Right lobe of liver (tissue), 4 donors: Measurements from ENCODE around the gene SYAP1.

Source experiments
- CTCF ChIP-seq, 4 donors: fragments of 200-600 bp in 3 of 4; fragments of 450-650 bp in 1 of 4; IDR thresholded peaks; one replicate each; pipeline versions ENCODE4 v1.5.1 to v1.8.0; 2016 to 2022; ENCODE audit warnings: antibody characterized with exemption in 4 of 4, mild to moderate bottlenecking in 2 of 4
- POLR2A ChIP-seq: fragments of 450-650 bp; IDR thresholded peaks from one replicate; pipeline ENCODE4 v1.6.1; 2017; ENCODE audit warnings: antibody characterized with exemption, mild to moderate bottlenecking
- donor health status: DM: no; HTN: no; CAD: no.
- donor health status: DM: no; HTN: no; CAD: no.
- donor health status: DM: no; HTN: yes; CAD: no.

DNA sequence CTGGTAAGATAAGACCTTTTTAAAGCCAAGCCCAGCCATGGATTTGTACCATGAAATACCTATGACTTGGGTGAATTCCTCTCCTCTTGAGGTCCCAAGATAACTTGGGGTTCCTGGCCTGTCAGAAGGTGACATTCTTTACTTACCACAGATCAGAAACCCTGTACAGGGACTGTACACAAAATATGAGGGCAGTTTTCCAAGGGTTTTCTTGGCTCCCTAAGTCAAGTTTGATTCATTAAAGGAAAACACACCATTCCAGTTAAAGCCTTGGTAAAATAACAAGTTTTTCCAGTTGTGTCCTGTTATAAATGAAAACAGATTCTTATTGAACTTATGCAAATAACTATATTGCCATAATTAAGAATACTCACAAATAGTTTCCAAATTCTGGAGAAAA is 8.2 kb downstream of the SYAP1 start:
- no peak for TF ChIP-seq POLR2A
- no peak for TF ChIP-seq CTCF (IDR thresholded peaks at IDR 0.05)
